WI38 (cell line): ENCODE results near the gene DAZAP1.

Experiments used
- H3K4me3 ChIP-seq: 2 replicates; pipeline ENCODE4 v1.5.1; 2011; ENCODE audit warnings: low read depth, mild to moderate bottlenecking, control low read depth, low read length
- TF ChIP-seq, protein P1 (sequence below): IDR thresholded peaks from 2 replicates; pipeline ENCODE4 v1.5.1; 2012; ENCODE audit warnings: low read depth, mild to moderate bottlenecking, control low read depth, low read length

Gene DAZAP1

DNA sequence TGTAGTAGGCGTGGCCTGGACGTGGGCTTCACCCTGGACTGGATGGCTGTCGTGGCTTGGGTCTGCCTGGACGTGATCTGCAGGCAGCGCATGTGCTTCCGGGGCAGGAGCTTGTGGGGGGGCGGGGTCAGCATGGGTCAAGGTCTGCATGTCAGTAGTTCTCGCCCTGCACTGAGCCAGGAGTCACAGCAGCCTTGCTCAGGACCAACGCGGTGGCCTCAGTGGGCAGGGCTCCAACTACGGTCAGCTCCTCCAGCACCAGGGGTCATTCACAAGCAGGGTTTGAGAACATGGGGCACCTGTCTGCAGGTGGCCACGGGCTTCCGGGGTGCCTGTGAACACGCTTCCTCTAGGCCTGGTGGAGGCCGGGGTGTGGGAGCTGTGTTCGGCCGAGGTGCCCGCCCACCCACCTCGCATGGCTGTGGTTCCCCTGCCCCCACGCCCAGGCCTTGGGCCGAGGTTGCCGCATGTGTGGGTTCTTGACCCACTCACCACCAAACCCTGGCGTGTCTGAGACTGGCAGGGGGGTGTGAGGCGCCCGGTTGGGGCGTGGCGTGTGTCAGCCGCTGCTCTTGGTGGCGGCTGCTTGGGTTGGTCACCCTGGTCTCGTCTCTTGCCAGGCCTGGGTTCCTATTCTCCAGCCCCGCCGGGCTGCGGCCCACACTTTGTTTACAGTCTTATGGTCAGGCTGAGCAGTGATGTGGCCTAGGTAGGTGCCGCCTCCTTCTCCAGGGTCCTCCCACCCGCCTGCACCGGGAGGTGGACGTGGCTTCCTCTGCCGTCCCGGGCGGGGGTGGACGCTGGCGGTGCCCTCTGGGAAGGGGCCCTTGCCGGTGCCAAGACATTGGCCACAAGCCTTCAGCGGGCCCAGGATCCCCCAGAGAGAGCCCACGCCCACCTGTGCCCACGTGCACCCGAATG lies 26.0 kb downstream of the DAZAP1 start:
- H3K4me3 ChIP-seq: no peak overlapping the region
- TF ChIP-seq, protein P1, sequence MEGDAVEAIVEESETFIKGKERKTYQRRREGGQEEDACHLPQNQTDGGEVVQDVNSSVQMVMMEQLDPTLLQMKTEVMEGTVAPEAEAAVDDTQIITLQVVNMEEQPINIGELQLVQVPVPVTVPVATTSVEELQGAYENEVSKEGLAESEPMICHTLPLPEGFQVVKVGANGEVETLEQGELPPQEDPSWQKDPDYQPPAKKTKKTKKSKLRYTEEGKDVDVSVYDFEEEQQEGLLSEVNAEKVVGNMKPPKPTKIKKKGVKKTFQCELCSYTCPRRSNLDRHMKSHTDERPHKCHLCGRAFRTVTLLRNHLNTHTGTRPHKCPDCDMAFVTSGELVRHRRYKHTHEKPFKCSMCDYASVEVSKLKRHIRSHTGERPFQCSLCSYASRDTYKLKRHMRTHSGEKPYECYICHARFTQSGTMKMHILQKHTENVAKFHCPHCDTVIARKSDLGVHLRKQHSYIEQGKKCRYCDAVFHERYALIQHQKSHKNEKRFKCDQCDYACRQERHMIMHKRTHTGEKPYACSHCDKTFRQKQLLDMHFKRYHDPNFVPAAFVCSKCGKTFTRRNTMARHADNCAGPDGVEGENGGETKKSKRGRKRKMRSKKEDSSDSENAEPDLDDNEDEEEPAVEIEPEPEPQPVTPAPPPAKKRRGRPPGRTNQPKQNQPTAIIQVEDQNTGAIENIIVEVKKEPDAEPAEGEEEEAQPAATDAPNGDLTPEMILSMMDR: no peak

DNA sequence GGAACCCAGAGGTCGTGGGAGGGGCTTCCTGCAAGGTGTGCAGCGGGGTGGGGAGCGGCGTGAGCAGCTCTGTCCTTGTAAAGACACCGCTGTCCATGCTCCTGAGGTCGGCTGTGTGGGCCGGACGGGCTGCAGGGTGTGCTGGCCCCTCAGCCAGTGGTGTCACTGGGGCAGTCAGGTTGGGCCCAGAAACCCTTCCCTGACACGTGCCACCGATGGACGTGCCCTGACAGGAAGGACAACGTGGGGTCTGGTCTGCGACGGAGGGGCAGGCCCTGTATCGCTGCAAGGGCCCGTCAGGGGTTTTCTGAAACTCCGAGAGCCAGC lies 26.6 kb downstream of the DAZAP1 start:
- TF ChIP-seq, protein P1: no peak
- no peak overlapping the region for H3K4me3 ChIP-seq

DNA sequence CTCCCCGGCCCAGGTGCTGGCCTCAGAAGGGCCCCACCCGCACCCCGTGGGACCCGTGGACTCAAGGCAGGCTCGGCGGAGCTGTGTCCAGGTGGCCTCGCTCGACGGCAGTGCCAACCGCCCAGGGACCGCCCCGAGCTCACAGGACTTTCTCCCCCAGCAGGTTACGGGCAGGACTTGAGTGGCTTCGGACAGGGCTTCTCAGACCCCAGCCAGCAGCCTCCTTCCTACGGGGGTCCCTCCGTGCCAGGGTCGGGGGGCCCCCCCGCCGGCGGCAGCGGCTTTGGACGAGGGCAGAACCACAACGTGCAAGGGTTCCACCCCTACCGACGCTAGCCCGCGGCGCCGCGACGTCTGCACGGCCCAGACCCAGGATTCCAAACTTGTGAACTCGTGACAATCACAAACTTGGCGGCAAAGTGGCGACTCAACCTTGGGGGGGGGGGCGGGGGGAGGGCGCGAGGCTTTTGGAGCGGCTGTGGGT lies 27.2 kb downstream of the DAZAP1 start:
- TF ChIP-seq, protein P1: no peak
- no peak overlapping the region for H3K4me3 ChIP-seq

DNA sequence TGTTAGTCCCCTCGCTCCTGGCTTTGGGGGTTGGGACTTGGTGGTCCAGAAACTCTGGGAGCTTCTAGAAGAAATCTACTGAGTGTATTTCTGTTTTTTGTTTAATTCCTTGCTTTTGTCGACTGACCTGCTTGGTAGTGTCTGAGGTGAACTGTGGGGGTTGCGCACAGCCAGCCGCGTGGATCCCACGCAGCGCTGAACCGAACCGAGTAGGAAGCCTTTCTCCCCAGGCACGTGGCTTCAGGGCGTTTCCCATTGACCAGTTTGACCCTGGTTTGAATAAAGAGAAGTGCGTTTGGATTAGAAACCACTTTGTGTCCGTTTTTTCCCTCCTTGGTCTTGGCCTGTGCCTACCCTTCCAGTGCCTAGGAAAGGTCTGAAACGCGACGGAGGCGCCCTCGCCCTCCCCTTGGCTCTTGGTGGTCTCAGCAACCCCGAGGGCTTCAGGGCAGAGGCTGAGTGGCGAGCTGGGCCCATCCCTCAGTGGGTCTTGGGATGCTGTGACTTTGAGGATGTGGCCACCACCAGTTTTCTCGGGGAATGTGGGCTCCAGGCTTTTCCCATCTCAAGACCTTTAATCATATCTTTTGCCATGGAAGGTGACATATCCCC lies 28.1 kb downstream of the DAZAP1 start:
- TF ChIP-seq, protein P1: no peak
- H3K4me3 ChIP-seq: no peak overlapping the region

DNA sequence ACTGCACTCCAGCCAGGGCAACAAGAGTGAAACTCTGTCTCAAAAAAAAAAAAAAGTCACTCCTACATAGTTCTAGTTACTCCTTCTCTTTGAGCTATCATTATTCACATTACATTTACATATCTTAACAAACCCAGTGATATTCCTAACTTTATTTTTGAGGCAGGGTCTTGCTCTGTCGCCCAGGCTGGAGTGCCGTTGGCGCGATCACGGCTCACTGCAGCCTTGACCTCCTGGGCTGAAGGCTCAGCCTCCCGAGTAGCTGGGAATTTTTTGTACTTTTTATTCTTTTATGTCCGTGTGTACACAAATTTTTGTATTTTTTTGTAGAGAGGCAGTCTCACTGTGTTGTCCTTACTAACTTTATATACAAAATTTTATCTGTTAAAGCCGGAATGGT lies 30.2 kb downstream of the DAZAP1 start:
- no peak overlapping the region for H3K4me3 ChIP-seq
- TF ChIP-seq, protein P1: no peak

DNA sequence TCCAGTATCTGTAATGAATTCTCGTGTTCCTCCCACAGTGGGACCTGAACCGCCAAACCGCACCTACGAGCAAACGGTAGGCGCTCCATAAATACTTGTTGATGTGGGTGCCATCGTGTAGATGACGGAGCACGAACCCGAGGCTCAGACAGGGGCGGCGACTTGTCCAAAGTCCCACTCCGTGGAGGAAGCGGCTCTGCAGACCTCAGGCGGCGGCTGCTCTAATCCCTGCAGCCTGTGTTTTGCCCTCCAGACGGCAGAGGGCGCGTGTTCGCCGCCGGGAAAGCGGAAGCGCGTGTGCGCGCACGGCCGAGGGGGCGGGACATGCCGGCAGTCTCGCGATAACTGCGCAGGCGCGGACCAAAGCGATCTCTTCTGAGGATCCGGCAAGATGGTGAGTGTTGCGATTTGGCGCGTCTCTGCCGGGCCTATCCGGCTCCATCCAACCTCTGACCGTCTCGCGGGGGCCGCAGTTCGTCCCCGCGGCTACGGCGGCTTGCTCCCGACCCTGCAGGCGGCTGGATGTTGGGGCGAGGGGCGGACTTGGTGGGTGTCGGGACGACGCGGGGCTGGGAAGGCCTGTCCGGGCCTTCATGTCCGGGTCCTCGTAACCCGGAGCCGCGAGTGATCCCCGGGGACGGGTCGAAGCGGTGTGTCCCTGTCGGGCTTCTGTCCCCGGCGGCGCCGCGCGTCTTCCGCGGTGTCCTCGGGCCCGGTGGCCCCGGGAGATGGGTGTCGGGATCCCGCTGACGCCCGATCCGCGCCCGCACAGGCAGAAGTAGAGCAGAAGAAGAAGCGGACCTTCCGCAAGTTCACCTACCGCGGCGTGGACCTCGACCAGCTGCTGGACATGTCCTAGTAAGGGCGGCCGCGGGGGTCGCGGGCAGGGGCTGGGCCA lies 30.9 kb downstream of the DAZAP1 start, which contains the start of gene RPS15:
Gene RPS15 (plus strand): TSS at position 362 of the 898 bp plus-strand sequence. CDS start 30 bp downstream, at position 392.
- TF ChIP-seq, protein P1: peak; percentile 83
- H3K4me3 ChIP-seq: peak within 1 kb of the TSS; percentile 73
